GM23338 (cell line): ENCODE measurements around the gene CLDN10. TPM values are rescaled to one million over a fixed set of nuclear protein-coding genes. Genes with fewer than 3 reads are reported as not detected.

Experiments
- ATAC-seq: fragments of 200-7000 bp; cut with Tn5 transposase; 3 replicates; pipeline ENCODE4 v1.9.1; 2020
- DNase-seq: peaks from one replicate; pipeline ENCODE4 v3.0.0-alpha.2; 2015; ENCODE audit warnings: low spot score
- H2AFZ ChIP-seq: fragments of 200-600 bp; sonication (generic); 2 replicates; pipeline ENCODE4 v1.8.0; 2016; ENCODE audit warnings: antibody characterized with exemption, mild to moderate bottlenecking, moderate library complexity
- H3F3A ChIP-seq: fragments of 200-600 bp; sonication (generic); replicated peaks from 2 replicates; pipeline ENCODE4 v1.8.0; 2017; ENCODE audit warnings: antibody characterized with exemption, mixed run types, low read depth
- H3K27ac ChIP-seq: fragments of 200-600 bp; sonication (generic); 2 replicates; pipeline ENCODE4 v1.6.1; 2016; ENCODE audit warnings: low read depth
- H3K27me3 ChIP-seq: fragments of 200-600 bp; sonication (generic); 2 replicates; pipeline ENCODE4 v1.8.0; 2016; ENCODE audit warnings: mild to moderate bottlenecking, mixed run types, moderate library complexity; ENCODE audit not compliant: insufficient read depth
- H3K36me3 ChIP-seq: fragments of 200-600 bp; sonication (generic); 2 replicates; pipeline ENCODE4 v1.8.0; 2016; ENCODE audit warnings: mild to moderate bottlenecking; ENCODE audit not compliant: insufficient read depth
- H3K4me1 ChIP-seq: fragments of 200-600 bp; sonication (generic); 2 replicates; pipeline ENCODE4 v1.8.0; 2016; ENCODE audit warnings: mild to moderate bottlenecking, moderate library complexity; ENCODE audit not compliant: insufficient read depth
- H3K4me2 ChIP-seq: fragments of 200-600 bp; sonication (generic); 2 replicates; pipeline ENCODE4 v1.7.1; 2017; ENCODE audit warnings: mixed run types
- H3K4me3 ChIP-seq: fragments of 200-600 bp; sonication (generic); 2 replicates; pipeline ENCODE4 v1.6.1; 2016; ENCODE audit warnings: mixed run types
- H3K79me2 ChIP-seq: fragments of 200-600 bp; sonication (generic); replicated peaks from 2 replicates; pipeline ENCODE4 v1.8.0; 2017; ENCODE audit warnings: mild to moderate bottlenecking; ENCODE audit not compliant: insufficient read depth
- H3K9me2 ChIP-seq: fragments of 200-600 bp; sonication (generic); 2 replicates; pipeline ENCODE4 v1.8.0; 2017; ENCODE audit not compliant: insufficient read depth
- H4K20me1 ChIP-seq: fragments of 200-600 bp; sonication (generic); replicated peaks from 2 replicates; pipeline ENCODE4 v1.8.0; 2017; ENCODE audit warnings: mild to moderate bottlenecking; ENCODE audit not compliant: insufficient read depth
- H3K27ac Mint-ChIP-seq: 2 replicates; pipeline ENCODE4 v1.8.0; 2020; ENCODE audit warnings: inconsistent platforms, mild to moderate bottlenecking, moderate library complexity, mixed read lengths
- H3K27me3 Mint-ChIP-seq: 3 replicates; pipeline ENCODE4 v1.8.0; 2022; ENCODE audit warnings: low read depth, mild to moderate bottlenecking, moderate library complexity, mixed read lengths, inconsistent platforms; ENCODE audit not compliant: insufficient read depth, poor library complexity
- H3K36me3 Mint-ChIP-seq: 3 replicates; pipeline ENCODE4 v1.8.0; 2021; ENCODE audit warnings: low read depth, mild to moderate bottlenecking, inconsistent platforms, moderate library complexity, mixed read lengths
- H3K4me1 Mint-ChIP-seq: 3 replicates; pipeline ENCODE4 v1.8.0; 2020; ENCODE audit warnings: mild to moderate bottlenecking, inconsistent platforms, mixed read lengths
- H3K4me3 Mint-ChIP-seq: 3 replicates; pipeline ENCODE4 v1.8.0; 2021; ENCODE audit warnings: moderate library complexity, mild to moderate bottlenecking, inconsistent platforms, mixed read lengths
- H3K9me3 Mint-ChIP-seq: 3 replicates; pipeline ENCODE4 v1.8.0; 2020; ENCODE audit warnings: moderate library complexity, mild to moderate bottlenecking, inconsistent platforms, mixed read lengths
- CREB1 ChIP-seq: fragments of 250-450 bp; sonication (Bioruptor Pico); IDR thresholded peaks from 2 replicates; pipeline ENCODE4 v1.5.0; 2020; ENCODE audit warnings: low read depth, mild to moderate bottlenecking, moderate library complexity
- EZH2 ChIP-seq: fragments of 200-600 bp; sonication (generic); IDR thresholded peaks from one replicate; pipeline ENCODE4 v1.8.0; 2017; ENCODE audit warnings: antibody characterized with exemption, mild to moderate bottlenecking, low read depth; ENCODE audit not compliant: unreplicated experiment
- EZH2phosphoT487 ChIP-seq: fragments of 200-600 bp; sonication (generic); IDR thresholded peaks from one replicate; pipeline ENCODE4 v1.8.1; 2018; ENCODE audit warnings: antibody characterized with exemption; ENCODE audit not compliant: unreplicated experiment
- JUNB ChIP-seq: IDR thresholded peaks from one replicate; pipeline ENCODE4 v1.6.1; 2016; ENCODE audit warnings: antibody characterized with exemption; ENCODE audit not compliant: unreplicated experiment
- POLR2AphosphoS5 ChIP-seq: IDR thresholded peaks from 2 replicates; pipeline ENCODE4 v1.6.1; 2016; ENCODE audit warnings: antibody characterized with exemption, low read depth
- STAT1 ChIP-seq: IDR thresholded peaks from one replicate; pipeline ENCODE4 v1.6.1; 2016; ENCODE audit warnings: antibody characterized with exemption; ENCODE audit not compliant: unreplicated experiment
- polyA plus RNA-seq: library from polyadenylated mRNA; unstranded; fragments of >200 nt; fragmentation: Nextera tagmentation; extraction: Ambion mirVana; gene quantifications from 2 replicates; pipeline ENCODE4 v1.2.1, GENCODE V29; 2016
- total RNA-seq: library from RNA; depleted of rRNA; stranded (reverse); fragments of >200 nt; shearing (Covaris generic); gene quantifications from 2 replicates; pipeline ENCODE4 v1.2.3, GENCODE V29; 2014
- TF ChIP-seq, protein P1 (sequence below): IDR thresholded peaks from one replicate; pipeline ENCODE4 v1.6.1; 2018; ENCODE audit warnings: antibody characterized with exemption; ENCODE audit not compliant: unreplicated experiment
- TF ChIP-seq, protein P2 (sequence below), 2 experiments: fragments of 200-600 bp in 1 of 2; sonication (generic) in 1 of 2; conservative IDR thresholded peaks; 2 replicates each; pipeline versions ENCODE4 v1.5.1 to v1.6.1; 2016 to 2017; ENCODE audit warnings: antibody characterized with exemption in 2 of 2, low read depth in 2 of 2, mild to moderate bottlenecking in 2 of 2, moderate library complexity in 1 of 2
- TF ChIP-seq, protein P3 (sequence below): IDR thresholded peaks from 2 replicates; pipeline ENCODE4 v1.6.1; 2016; ENCODE audit warnings: antibody characterized with exemption
- TF ChIP-seq, protein P4 (sequence below): fragments of 250-450 bp; sonication (Bioruptor Pico); IDR thresholded peaks from 2 replicates; pipeline ENCODE4 v1.5.0; 2020; ENCODE audit warnings: mild to moderate bottlenecking, moderate library complexity

Gene CLDN10
- total and polyA plus RNA-seq, 2 experiments from 2014 or later, result 34.7 to 65.9 TPM

DNA sequence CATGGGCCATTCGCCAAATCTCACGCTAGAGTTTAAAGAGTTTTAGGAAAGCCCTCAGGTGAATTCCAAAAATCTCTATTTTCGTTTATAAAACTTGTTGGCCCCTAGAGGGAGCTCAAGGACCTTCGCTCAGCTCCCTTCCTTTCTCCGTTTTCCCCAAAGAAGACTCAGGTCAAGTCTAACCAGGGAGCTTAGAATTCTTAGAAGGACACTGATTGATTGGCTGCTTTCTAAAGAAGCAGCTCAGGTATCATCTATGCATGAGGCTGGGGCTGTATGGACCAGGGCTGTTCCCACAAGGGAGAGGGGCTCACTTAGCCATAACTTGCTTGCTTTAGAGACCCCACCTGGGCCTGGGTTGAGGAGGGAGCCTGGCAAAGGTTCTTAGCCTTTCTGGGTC is 71.5 kb downstream of the CLDN10 start:
- peaks cover 5% of the 10 kb centered on the region; the same call in 1 of the 3 replicates for H3K4me1 Mint-ChIP-seq
- H3K36me3 Mint-ChIP-seq, result peaks cover 61% of the 10 kb centered on the region
- Histone ChIP-seq H3K36me3 (peaks cover 25% of the 10 kb centered on the region), H3K79me2 (no peaks in the 10 kb centered on the region), H3F3A (no peaks in the 10 kb centered on the region), H3K4me3 (no peak overlapping the region), H3K4me2 (no peak overlapping the region), H3K27me3 (no peaks in the 10 kb centered on the region), H2AFZ (no peak overlapping the region), H3K27ac (no peak overlapping the region), H4K20me1 (no peaks in the 10 kb centered on the region), H3K4me1 (no peaks in the 10 kb centered on the region), H3K9me2 (no peaks in the 10 kb centered on the region)
- no peak overlapping the region for H3K4me3 Mint-ChIP-seq
- H3K27me3 Mint-ChIP-seq, result peaks cover 2% of the 10 kb centered on the region
- H3K27ac Mint-ChIP-seq, result no peak overlapping the region
- no peaks in the 10 kb centered on the region for H3K9me3 Mint-ChIP-seq
- ATAC-seq, result peak; percentile 100
- DNase-seq, result peak; percentile 90
- TF ChIP-seq, protein P1, sequence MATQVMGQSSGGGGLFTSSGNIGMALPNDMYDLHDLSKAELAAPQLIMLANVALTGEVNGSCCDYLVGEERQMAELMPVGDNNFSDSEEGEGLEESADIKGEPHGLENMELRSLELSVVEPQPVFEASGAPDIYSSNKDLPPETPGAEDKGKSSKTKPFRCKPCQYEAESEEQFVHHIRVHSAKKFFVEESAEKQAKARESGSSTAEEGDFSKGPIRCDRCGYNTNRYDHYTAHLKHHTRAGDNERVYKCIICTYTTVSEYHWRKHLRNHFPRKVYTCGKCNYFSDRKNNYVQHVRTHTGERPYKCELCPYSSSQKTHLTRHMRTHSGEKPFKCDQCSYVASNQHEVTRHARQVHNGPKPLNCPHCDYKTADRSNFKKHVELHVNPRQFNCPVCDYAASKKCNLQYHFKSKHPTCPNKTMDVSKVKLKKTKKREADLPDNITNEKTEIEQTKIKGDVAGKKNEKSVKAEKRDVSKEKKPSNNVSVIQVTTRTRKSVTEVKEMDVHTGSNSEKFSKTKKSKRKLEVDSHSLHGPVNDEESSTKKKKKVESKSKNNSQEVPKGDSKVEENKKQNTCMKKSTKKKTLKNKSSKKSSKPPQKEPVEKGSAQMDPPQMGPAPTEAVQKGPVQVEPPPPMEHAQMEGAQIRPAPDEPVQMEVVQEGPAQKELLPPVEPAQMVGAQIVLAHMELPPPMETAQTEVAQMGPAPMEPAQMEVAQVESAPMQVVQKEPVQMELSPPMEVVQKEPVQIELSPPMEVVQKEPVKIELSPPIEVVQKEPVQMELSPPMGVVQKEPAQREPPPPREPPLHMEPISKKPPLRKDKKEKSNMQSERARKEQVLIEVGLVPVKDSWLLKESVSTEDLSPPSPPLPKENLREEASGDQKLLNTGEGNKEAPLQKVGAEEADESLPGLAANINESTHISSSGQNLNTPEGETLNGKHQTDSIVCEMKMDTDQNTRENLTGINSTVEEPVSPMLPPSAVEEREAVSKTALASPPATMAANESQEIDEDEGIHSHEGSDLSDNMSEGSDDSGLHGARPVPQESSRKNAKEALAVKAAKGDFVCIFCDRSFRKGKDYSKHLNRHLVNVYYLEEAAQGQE, result no peak
- TF ChIP-seq, protein P2, sequence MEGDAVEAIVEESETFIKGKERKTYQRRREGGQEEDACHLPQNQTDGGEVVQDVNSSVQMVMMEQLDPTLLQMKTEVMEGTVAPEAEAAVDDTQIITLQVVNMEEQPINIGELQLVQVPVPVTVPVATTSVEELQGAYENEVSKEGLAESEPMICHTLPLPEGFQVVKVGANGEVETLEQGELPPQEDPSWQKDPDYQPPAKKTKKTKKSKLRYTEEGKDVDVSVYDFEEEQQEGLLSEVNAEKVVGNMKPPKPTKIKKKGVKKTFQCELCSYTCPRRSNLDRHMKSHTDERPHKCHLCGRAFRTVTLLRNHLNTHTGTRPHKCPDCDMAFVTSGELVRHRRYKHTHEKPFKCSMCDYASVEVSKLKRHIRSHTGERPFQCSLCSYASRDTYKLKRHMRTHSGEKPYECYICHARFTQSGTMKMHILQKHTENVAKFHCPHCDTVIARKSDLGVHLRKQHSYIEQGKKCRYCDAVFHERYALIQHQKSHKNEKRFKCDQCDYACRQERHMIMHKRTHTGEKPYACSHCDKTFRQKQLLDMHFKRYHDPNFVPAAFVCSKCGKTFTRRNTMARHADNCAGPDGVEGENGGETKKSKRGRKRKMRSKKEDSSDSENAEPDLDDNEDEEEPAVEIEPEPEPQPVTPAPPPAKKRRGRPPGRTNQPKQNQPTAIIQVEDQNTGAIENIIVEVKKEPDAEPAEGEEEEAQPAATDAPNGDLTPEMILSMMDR (conservative IDR thresholded peaks at IDR 0.05; ENCODE audit: low read depth in 2 of 2), result peak; percentile 81 to 88
- no peak for TF ChIP-seq EZH2phosphoT487

GRCh38 chr13:95626768-95627167 is 74.2 kb downstream of the CLDN10 start:
- no peak overlapping the region for H3K4me3 Mint-ChIP-seq
- H3K36me3 ChIP-seq, result peaks cover 15% of the 10 kb centered on the region; the same call in 1 of the 2 replicates
- no peak overlapping the region for H3K4me3 ChIP-seq
- no peak overlapping the region for H3K27ac ChIP-seq
- H3K4me2 ChIP-seq, result no peak overlapping the region
- DNase-seq, result no peak
- no peaks in the 10 kb centered on the region for H4K20me1 ChIP-seq
- H3K9me3 Mint-ChIP-seq, result no peaks in the 10 kb centered on the region
- ATAC-seq, result no peak
- no peaks in the 10 kb centered on the region for H3K79me2 ChIP-seq
- H3F3A ChIP-seq, result no peaks in the 10 kb centered on the region
- no peaks in the 10 kb centered on the region for H3K9me2 ChIP-seq
- no peak overlapping the region for H3K27ac Mint-ChIP-seq
- H3K4me1 Mint-ChIP-seq, result peaks cover 5% of the 10 kb centered on the region; the same call in 1 of the 3 replicates
- H2AFZ ChIP-seq, result no peak overlapping the region
- no peaks in the 10 kb centered on the region for H3K27me3 ChIP-seq
- H3K27me3 Mint-ChIP-seq, result peaks cover 2% of the 10 kb centered on the region
- no peaks in the 10 kb centered on the region for H3K4me1 ChIP-seq
- peaks cover 62% of the 10 kb centered on the region for H3K36me3 Mint-ChIP-seq
- TF ChIP-seq CREB1 (CRISPR knock-in tag) (no peak), POLR2AphosphoS5 (no peak), STAT1 (no peak), EZH2phosphoT487 (no peak), JUNB (no peak), EZH2 (no peak)
- TF ChIP-seq, protein P3, sequence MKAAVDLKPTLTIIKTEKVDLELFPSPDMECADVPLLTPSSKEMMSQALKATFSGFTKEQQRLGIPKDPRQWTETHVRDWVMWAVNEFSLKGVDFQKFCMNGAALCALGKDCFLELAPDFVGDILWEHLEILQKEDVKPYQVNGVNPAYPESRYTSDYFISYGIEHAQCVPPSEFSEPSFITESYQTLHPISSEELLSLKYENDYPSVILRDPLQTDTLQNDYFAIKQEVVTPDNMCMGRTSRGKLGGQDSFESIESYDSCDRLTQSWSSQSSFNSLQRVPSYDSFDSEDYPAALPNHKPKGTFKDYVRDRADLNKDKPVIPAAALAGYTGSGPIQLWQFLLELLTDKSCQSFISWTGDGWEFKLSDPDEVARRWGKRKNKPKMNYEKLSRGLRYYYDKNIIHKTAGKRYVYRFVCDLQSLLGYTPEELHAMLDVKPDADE, result no peak
- TF ChIP-seq, protein P4, sequence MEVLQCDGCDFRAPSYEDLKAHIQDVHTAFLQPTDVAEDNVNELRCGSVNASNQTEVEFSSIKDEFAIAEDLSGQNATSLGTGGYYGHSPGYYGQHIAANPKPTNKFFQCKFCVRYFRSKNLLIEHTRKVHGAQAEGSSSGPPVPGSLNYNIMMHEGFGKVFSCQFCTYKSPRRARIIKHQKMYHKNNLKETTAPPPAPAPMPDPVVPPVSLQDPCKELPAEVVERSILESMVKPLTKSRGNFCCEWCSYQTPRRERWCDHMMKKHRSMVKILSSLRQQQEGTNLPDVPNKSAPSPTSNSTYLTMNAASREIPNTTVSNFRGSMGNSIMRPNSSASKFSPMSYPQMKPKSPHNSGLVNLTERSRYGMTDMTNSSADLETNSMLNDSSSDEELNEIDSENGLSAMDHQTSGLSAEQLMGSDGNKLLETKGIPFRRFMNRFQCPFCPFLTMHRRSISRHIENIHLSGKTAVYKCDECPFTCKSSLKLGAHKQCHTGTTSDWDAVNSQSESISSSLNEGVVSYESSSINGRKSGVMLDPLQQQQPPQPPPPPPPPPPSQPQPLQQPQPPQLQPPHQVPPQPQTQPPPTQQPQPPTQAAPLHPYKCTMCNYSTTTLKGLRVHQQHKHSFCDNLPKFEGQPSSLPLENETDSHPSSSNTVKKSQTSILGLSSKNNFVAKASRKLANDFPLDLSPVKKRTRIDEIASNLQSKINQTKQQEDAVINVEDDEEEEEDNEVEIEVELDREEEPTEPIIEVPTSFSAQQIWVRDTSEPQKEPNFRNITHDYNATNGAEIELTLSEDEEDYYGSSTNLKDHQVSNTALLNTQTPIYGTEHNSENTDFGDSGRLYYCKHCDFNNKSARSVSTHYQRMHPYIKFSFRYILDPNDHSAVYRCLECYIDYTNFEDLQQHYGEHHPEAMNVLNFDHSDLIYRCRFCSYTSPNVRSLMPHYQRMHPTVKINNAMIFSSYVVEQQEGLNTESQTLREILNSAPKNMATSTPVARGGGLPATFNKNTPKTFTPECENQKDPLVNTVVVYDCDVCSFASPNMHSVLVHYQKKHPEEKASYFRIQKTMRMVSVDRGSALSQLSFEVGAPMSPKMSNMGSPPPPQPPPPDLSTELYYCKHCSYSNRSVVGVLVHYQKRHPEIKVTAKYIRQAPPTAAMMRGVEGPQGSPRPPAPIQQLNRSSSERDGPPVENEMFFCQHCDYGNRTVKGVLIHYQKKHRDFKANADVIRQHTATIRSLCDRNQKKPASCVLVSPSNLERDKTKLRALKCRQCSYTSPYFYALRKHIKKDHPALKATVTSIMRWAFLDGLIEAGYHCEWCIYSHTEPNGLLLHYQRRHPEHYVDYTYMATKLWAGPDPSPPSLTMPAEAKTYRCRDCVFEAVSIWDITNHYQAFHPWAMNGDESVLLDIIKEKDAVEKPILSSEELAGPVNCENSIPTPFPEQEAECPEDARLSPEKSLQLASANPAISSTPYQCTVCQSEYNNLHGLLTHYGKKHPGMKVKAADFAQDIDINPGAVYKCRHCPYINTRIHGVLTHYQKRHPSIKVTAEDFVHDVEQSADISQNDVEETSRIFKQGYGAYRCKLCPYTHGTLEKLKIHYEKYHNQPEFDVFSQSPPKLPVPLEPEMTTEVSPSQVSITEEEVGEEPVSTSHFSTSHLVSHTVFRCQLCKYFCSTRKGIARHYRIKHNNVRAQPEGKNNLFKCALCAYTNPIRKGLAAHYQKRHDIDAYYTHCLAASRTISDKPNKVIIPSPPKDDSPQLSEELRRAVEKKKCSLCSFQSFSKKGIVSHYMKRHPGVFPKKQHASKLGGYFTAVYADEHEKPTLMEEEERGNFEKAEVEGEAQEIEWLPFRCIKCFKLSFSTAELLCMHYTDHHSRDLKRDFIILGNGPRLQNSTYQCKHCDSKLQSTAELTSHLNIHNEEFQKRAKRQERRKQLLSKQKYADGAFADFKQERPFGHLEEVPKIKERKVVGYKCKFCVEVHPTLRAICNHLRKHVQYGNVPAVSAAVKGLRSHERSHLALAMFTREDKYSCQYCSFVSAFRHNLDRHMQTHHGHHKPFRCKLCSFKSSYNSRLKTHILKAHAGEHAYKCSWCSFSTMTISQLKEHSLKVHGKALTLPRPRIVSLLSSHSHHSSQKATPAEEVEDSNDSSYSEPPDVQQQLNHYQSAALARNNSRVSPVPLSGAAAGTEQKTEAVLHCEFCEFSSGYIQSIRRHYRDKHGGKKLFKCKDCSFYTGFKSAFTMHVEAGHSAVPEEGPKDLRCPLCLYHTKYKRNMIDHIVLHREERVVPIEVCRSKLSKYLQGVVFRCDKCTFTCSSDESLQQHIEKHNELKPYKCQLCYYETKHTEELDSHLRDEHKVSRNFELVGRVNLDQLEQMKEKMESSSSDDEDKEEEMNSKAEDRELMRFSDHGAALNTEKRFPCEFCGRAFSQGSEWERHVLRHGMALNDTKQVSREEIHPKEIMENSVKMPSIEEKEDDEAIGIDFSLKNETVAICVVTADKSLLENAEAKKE (CRISPR knock-in tag), result no peak
